Mammary epithelial cell (primary cell): ENCODE data around the gene DHX9.

Experiments
- CTCF ChIP-seq, 2 donors: IDR thresholded peaks in 1 of 2; conservative IDR thresholded peaks in 1 of 2; 2 replicates each; pipeline ENCODE4 v1.5.1; 2011 to 2012; ENCODE audit warnings: inconsistent platforms in 2 of 2, low read length in 2 of 2, mild to moderate bottlenecking in 2 of 2, control low read depth in 1 of 2, low read depth in 1 of 2; ENCODE audit not compliant: insufficient read depth in 1 of 2; ENCODE audit errors: extremely low read depth in 1 of 2
- EZH2 ChIP-seq: IDR thresholded peaks from 2 replicates; pipeline ENCODE4 v1.6.1; 2012; ENCODE audit warnings: low read length, inconsistent platforms, borderline replicate concordance

DNA sequence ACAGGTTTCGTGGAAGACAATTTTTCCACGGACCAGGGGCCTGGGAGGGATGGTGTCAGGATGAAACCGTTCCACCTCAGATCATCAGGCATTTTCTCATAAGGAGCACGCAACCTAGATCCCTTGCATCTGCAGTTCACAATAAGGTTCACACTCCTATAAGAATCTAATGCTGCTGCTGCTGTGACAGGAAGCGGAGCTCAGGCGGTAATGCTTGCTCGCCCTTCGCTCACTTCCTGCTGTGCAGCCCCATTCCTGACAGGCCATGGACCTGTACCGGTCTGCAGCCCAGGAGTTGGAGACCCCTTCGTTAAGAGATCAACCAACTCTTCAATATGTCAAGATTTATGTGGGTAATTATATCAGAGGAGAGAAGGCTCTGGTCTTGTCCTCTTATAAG is 3.3 kb upstream of the DHX9 start:
- TF ChIP-seq EZH2 (no peak), CTCF (conservative IDR thresholded peaks at IDR 0.05 in 1 of 2, IDR thresholded peaks at IDR 0.05 in 1 of 2; ENCODE audit: extremely low read depth in 1 of 2, insufficient read depth in 1 of 2, low read depth in 1 of 2, low read length in 2 of 2) (no peak)
